Osteoblast (primary cell): Measurements from ENCODE around the gene RGS9. TPM values are rescaled to one million over a fixed set of nuclear protein-coding genes. Genes with fewer than 3 reads are reported as not detected.

Experiments
- DNase-seq: peaks from one replicate; pipeline ENCODE4 v3.0.0; 2011; ENCODE audit warnings: low spot score, mixed read lengths; ENCODE audit not compliant: insufficient read length; ENCODE audit errors: missing footprints
- H2AFZ ChIP-seq: 2 replicates; pipeline ENCODE4 v1.6.0; 2011; ENCODE audit warnings: mild to moderate bottlenecking, low read length
- H3K27ac ChIP-seq: 2 replicates; pipeline ENCODE4 v1.5.1; 2011; ENCODE audit warnings: mild to moderate bottlenecking, low read depth, low read length, moderate library complexity
- H3K27me3 ChIP-seq: 2 replicates; pipeline ENCODE4 v1.6.0; 2012; ENCODE audit warnings: mild to moderate bottlenecking, control low read depth, inconsistent platforms, low read length, moderate library complexity; ENCODE audit not compliant: insufficient read depth
- H3K36me3 ChIP-seq: 2 replicates; pipeline ENCODE4 v1.5.1; 2011; ENCODE audit warnings: mild to moderate bottlenecking, low read length, control low read depth, moderate library complexity; ENCODE audit not compliant: insufficient read depth
- H3K4me1 ChIP-seq: 2 replicates; pipeline ENCODE4 v1.5.1; 2011; ENCODE audit warnings: mild to moderate bottlenecking, low read length, control low read depth, moderate library complexity; ENCODE audit not compliant: insufficient read depth
- H3K4me2 ChIP-seq: 2 replicates; pipeline ENCODE4 v1.6.0; 2011; ENCODE audit warnings: mild to moderate bottlenecking, low read length; ENCODE audit not compliant: insufficient read depth
- H3K4me3 ChIP-seq: fragments of 200-600 bp; sonication (generic); 3 replicates; pipeline ENCODE4 v1.5.1; 2012; ENCODE audit warnings: mild to moderate bottlenecking, low read length, inconsistent platforms; ENCODE audit not compliant: insufficient read depth
- H3K79me2 ChIP-seq: 2 replicates; pipeline ENCODE4 v1.6.0; 2012; ENCODE audit warnings: mild to moderate bottlenecking, low read length, control low read depth, inconsistent platforms; ENCODE audit not compliant: insufficient read depth
- H3K9me3 ChIP-seq: 2 replicates; pipeline ENCODE4 v1.5.1; 2011; ENCODE audit warnings: low read depth, low read length, control low read depth
- H4K20me1 ChIP-seq: 2 replicates; pipeline ENCODE4 v1.6.0; 2012; ENCODE audit warnings: mild to moderate bottlenecking, low read length, control low read depth; ENCODE audit not compliant: insufficient read depth
- total RNA-seq: library from RNA; depleted of rRNA; stranded (reverse); fragments of >200 nt; gene quantifications from 2 replicates; pipeline ENCODE4 v1.2.3, GENCODE V29; 2012
- TF ChIP-seq, protein P1 (sequence below): IDR thresholded peaks from 2 replicates; pipeline ENCODE4 v1.5.1; 2011; ENCODE audit warnings: mild to moderate bottlenecking, low read depth, low read length, moderate library complexity; ENCODE audit errors: extremely low read depth

The RGS9 gene
- total RNA-seq, 1 donor = 0.36 TPM

DNA sequence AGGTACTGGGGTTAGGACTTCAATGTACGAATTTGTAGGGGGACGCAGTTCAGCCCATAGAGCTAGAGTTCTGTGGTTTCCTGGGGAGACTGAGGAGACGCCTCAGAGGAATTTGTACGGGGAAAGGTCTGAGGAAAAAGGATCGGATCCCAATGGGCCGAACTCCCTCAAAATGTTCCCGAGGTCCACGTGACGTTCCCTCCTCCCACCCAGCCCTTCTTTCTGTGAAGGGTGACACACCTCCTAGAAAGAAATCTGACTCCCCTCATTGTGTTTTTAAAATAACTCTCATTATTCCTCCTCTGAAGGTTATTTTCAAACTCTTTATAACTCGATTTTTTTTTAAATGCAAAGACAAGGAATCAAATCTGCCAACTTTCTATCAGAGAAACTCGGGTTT lies 8.6 kb downstream of the RGS9 start:
- no peak overlapping the region for H3K4me3 ChIP-seq
- H2AFZ ChIP-seq = no peak overlapping the region
- no peak overlapping the region for H3K4me2 ChIP-seq
- DNase-seq = no peak
- H4K20me1 ChIP-seq = peaks cover 3% of the 10 kb centered on the region
- TF ChIP-seq, protein P1, sequence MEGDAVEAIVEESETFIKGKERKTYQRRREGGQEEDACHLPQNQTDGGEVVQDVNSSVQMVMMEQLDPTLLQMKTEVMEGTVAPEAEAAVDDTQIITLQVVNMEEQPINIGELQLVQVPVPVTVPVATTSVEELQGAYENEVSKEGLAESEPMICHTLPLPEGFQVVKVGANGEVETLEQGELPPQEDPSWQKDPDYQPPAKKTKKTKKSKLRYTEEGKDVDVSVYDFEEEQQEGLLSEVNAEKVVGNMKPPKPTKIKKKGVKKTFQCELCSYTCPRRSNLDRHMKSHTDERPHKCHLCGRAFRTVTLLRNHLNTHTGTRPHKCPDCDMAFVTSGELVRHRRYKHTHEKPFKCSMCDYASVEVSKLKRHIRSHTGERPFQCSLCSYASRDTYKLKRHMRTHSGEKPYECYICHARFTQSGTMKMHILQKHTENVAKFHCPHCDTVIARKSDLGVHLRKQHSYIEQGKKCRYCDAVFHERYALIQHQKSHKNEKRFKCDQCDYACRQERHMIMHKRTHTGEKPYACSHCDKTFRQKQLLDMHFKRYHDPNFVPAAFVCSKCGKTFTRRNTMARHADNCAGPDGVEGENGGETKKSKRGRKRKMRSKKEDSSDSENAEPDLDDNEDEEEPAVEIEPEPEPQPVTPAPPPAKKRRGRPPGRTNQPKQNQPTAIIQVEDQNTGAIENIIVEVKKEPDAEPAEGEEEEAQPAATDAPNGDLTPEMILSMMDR = no peak
- H3K9me3 ChIP-seq = no peaks in the 10 kb centered on the region
- no peaks in the 10 kb centered on the region for H3K36me3 ChIP-seq
- no peaks in the 10 kb centered on the region for H3K79me2 ChIP-seq
- no peaks in the 10 kb centered on the region for H3K4me1 ChIP-seq
- H3K27ac ChIP-seq = no peak overlapping the region
- H3K27me3 ChIP-seq = peaks cover 65% of the 10 kb centered on the region

DNA sequence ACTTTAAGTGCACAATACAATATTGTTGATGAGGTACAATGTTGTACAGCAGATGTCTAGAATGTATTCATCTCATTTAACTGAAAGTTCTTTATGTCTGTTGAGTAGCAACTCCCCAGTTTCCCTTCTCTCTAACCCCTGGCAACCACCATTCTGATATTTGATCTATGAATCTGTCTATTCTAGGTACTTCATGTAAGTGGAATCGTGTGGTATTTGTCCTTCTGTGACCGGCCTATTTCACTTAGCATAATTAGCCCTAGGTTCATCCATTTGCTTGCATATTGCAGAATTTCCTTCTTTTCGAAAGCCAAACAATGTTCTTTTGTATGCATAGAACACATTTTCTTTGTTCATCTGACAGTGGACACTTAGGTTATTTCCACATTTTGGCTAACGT lies 10.8 kb downstream of the RGS9 start:
- Histone ChIP-seq H3K9me3 (no peaks in the 10 kb centered on the region), H4K20me1 (peaks cover 3% of the 10 kb centered on the region), H3K36me3 (no peaks in the 10 kb centered on the region), H3K79me2 (no peaks in the 10 kb centered on the region), H3K4me2 (no peak overlapping the region), H3K27me3 (peaks cover 65% of the 10 kb centered on the region), H3K4me3 (no peak overlapping the region), H2AFZ (no peak overlapping the region), H3K4me1 (no peaks in the 10 kb centered on the region), H3K27ac (no peak overlapping the region)
- TF ChIP-seq, protein P1 = no peak
- DNase-seq = no peak

DNA sequence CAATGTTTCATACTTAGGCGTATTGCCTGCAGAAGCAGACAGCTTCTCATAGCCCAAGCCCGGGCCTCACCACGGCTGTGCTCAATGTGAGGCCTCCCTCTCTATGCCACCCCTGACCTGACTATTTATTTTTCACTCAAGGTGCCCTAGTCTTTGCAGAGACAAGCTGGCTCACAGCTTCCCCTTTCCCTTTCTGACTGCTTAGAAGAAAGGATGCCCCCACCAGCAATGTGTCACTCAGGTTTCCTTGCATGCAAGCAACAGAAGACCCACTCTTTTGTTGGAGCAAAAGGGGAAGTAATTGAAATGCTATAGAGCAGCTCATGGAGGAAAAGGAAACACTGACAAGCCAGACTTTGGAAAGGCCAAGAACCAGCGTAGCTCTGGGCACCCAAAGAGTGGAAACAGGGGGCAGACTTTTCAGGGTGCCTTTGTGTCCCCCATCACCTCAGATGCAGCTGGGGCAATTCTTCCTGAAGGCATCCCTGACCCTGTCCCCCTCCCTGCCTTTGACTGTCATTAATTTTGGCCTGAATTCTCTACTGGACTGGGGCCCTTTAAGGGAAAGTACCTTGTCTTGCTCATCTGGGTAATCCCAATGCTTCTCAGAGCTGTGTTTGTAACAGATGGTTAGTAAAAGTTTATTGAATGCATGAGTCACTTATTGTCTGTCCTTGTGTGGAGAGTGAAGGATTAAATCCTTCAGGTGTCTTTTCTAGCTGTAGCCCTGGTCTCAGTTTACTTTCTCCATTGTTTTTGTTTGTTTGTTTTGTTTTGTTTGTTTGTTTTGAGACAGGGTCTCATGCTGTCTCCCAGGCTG lies 17.8 kb downstream of the RGS9 start:
- TF ChIP-seq, protein P1 = no peak
- H3K79me2 ChIP-seq = no peaks in the 10 kb centered on the region
- no peaks in the 10 kb centered on the region for H3K36me3 ChIP-seq
- H3K4me1 ChIP-seq = no peaks in the 10 kb centered on the region
- no peak overlapping the region for H3K27ac ChIP-seq
- H3K4me3 ChIP-seq = no peak overlapping the region
- no peak overlapping the region for H2AFZ ChIP-seq
- DNase-seq = no peak
- H3K9me3 ChIP-seq = no peaks in the 10 kb centered on the region
- H3K27me3 ChIP-seq = peaks cover 38% of the 10 kb centered on the region
- no peak overlapping the region for H3K4me2 ChIP-seq
- no peaks in the 10 kb centered on the region for H4K20me1 ChIP-seq

DNA sequence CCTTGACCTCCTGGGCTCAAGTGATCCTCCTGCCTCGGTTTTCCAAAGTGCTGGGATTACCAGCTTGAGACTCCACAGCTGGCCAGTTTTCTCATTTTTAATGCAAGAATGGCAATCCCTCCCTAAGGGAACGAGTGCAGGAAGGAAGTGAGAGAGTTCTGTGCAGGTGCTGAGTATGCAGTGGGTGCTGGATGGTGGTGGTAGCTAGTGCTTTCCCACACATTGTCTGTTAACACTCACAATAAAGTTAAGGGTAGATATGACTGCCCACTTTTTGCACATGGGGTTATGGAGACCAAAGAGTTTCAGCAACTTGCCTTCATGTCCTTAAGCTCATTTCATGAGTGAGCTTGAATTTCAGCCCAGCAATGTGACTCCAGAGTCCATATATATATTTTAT lies 18.5 kb downstream of the RGS9 start:
- TF ChIP-seq, protein P1 = no peak
- H2AFZ ChIP-seq = no peak overlapping the region
- no peaks in the 10 kb centered on the region for H3K4me1 ChIP-seq
- H4K20me1 ChIP-seq = no peaks in the 10 kb centered on the region
- no peaks in the 10 kb centered on the region for H3K36me3 ChIP-seq
- H3K27ac ChIP-seq = no peak overlapping the region
- no peak overlapping the region for H3K4me2 ChIP-seq
- H3K27me3 ChIP-seq = peaks cover 37% of the 10 kb centered on the region
- no peaks in the 10 kb centered on the region for H3K79me2 ChIP-seq
- no peaks in the 10 kb centered on the region for H3K9me3 ChIP-seq
- H3K4me3 ChIP-seq = no peak overlapping the region
- DNase-seq = no peak
